Measurements from ENCODE around the gene HTD2.

DNA sequence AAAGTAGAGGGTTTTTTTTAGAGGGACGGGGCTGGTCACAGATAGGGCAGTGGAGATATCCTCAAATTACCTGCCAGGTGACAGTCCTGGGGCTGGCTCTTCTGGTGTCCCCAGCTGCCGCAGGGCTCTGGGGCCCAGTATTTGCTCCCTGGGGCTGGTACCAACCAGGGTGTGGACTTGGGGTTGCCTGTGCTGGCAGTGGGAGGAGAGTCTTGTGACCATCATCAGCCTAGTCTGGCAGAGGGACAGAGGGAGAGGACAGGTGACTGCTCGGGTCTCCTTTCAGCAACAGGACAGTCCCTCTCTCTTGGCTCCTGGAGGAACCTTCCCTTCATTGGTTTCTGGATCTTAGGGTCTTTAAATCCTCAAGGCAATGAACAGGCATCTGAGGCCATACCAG is 8.1 kb upstream of the HTD2 start:
- TF ChIP-seq POLR2AphosphoS5 (IDR thresholded peaks at IDR 0.05; ENCODE audit: low read depth, low read length) (no peak), SIN3A (IDR thresholded peaks at IDR 0.05; ENCODE audit: borderline replicate concordance, insufficient read depth, low read depth, low read length) (no peak), TCF7L2 (IDR thresholded peaks at IDR 0.05; ENCODE audit: low read depth, low read length) (no peak)
- TF ChIP-seq, protein P1, sequence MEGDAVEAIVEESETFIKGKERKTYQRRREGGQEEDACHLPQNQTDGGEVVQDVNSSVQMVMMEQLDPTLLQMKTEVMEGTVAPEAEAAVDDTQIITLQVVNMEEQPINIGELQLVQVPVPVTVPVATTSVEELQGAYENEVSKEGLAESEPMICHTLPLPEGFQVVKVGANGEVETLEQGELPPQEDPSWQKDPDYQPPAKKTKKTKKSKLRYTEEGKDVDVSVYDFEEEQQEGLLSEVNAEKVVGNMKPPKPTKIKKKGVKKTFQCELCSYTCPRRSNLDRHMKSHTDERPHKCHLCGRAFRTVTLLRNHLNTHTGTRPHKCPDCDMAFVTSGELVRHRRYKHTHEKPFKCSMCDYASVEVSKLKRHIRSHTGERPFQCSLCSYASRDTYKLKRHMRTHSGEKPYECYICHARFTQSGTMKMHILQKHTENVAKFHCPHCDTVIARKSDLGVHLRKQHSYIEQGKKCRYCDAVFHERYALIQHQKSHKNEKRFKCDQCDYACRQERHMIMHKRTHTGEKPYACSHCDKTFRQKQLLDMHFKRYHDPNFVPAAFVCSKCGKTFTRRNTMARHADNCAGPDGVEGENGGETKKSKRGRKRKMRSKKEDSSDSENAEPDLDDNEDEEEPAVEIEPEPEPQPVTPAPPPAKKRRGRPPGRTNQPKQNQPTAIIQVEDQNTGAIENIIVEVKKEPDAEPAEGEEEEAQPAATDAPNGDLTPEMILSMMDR (IDR thresholded peaks at IDR 0.05): no peak
- TF ChIP-seq, protein P2, sequence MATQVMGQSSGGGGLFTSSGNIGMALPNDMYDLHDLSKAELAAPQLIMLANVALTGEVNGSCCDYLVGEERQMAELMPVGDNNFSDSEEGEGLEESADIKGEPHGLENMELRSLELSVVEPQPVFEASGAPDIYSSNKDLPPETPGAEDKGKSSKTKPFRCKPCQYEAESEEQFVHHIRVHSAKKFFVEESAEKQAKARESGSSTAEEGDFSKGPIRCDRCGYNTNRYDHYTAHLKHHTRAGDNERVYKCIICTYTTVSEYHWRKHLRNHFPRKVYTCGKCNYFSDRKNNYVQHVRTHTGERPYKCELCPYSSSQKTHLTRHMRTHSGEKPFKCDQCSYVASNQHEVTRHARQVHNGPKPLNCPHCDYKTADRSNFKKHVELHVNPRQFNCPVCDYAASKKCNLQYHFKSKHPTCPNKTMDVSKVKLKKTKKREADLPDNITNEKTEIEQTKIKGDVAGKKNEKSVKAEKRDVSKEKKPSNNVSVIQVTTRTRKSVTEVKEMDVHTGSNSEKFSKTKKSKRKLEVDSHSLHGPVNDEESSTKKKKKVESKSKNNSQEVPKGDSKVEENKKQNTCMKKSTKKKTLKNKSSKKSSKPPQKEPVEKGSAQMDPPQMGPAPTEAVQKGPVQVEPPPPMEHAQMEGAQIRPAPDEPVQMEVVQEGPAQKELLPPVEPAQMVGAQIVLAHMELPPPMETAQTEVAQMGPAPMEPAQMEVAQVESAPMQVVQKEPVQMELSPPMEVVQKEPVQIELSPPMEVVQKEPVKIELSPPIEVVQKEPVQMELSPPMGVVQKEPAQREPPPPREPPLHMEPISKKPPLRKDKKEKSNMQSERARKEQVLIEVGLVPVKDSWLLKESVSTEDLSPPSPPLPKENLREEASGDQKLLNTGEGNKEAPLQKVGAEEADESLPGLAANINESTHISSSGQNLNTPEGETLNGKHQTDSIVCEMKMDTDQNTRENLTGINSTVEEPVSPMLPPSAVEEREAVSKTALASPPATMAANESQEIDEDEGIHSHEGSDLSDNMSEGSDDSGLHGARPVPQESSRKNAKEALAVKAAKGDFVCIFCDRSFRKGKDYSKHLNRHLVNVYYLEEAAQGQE (IDR thresholded peaks at IDR 0.05; ENCODE audit: insufficient read depth in 1 of 2, low read depth in 2 of 2, low read length in 1 of 2): no peak

Data from Panc1 (cell line).